ENCODE measurements around the gene SIAH3.

The SIAH3 gene

GRCh38 chr13:45744979-45745378 lies 106.6 kb downstream of the SIAH3 start:
- Mint-ChIP-seq H3K27ac (no peak overlapping the region), H3K4me3 (no peak overlapping the region), H3K27me3 (ENCODE audit: low read depth) (no peaks in the 10 kb centered on the region), H3K4me1 (ENCODE audit: low read depth) (no peaks in the 10 kb centered on the region), H3K9me3 (no peaks in the 10 kb centered on the region), H3K36me3 (ENCODE audit: low read depth) (no peaks in the 10 kb centered on the region)
- no peak for DNase-seq (ENCODE audit: low spot score)

- Mint-ChIP-seq H3K27ac (no peak overlapping the region), H3K4me3 (no peak overlapping the region), H3K9me3 (no peaks in the 10 kb centered on the region)
Measured at GRCh38 chr13:45742985-45743384, 108.6 kb downstream of the SIAH3 start.

GRCh38 chr13:45737571-45738017 lies 114.0 kb downstream of the SIAH3 start:
- no peak for DNase-seq (ENCODE audit: low spot score)
- Mint-ChIP-seq H3K36me3 (ENCODE audit: low read depth) (no peaks in the 10 kb centered on the region), H3K27me3 (ENCODE audit: low read depth) (peaks cover 3% of the 10 kb centered on the region), H3K9me3 (peaks cover 3% of the 10 kb centered on the region), H3K4me1 (ENCODE audit: low read depth) (peaks cover 4% of the 10 kb centered on the region), H3K27ac (no peak overlapping the region), H3K4me3 (no peak overlapping the region)

More at GRCh38 chr13:45742985-45743384, 108.6 kb downstream of the SIAH3 start:
- Mint-ChIP-seq H3K27me3 (ENCODE audit: low read depth) (no peaks in the 10 kb centered on the region), H3K4me1 (ENCODE audit: low read depth) (no peaks in the 10 kb centered on the region), H3K36me3 (ENCODE audit: low read depth) (no peaks in the 10 kb centered on the region)
- DNase-seq (ENCODE audit: low spot score): no peak

GRCh38 chr13:45733361-45733760 lies 118.2 kb downstream of the SIAH3 start:
- Mint-ChIP-seq H3K36me3 (ENCODE audit: low read depth) (no peaks in the 10 kb centered on the region), H3K4me3 (no peak overlapping the region), H3K27ac (no peak overlapping the region), H3K4me1 (ENCODE audit: low read depth) (peaks cover 4% of the 10 kb centered on the region), H3K9me3 (peaks cover 3% of the 10 kb centered on the region), H3K27me3 (ENCODE audit: low read depth) (peaks cover 7% of the 10 kb centered on the region)
- no peak for DNase-seq (ENCODE audit: low spot score)

GRCh38 chr13:45732916-45733315 lies 118.6 kb downstream of the SIAH3 start:
- H3K4me3 Mint-ChIP-seq: no peak overlapping the region
- no peak for DNase-seq (ENCODE audit: low spot score)
- H3K36me3 Mint-ChIP-seq (ENCODE audit: low read depth): no peaks in the 10 kb centered on the region
- H3K9me3 Mint-ChIP-seq: peaks cover 3% of the 10 kb centered on the region
- H3K27me3 Mint-ChIP-seq (ENCODE audit: low read depth): peaks cover 7% of the 10 kb centered on the region
- no peak overlapping the region for H3K27ac Mint-ChIP-seq
- H3K4me1 Mint-ChIP-seq (ENCODE audit: low read depth): peaks cover 4% of the 10 kb centered on the region

GRCh38 chr13:45731455-45731854 lies 120.1 kb downstream of the SIAH3 start:
- Mint-ChIP-seq H3K36me3 (ENCODE audit: low read depth) (no peaks in the 10 kb centered on the region), H3K4me3 (no peak overlapping the region), H3K4me1 (ENCODE audit: low read depth) (no peaks in the 10 kb centered on the region), H3K27ac (no peak overlapping the region), H3K27me3 (ENCODE audit: low read depth) (peaks cover 7% of the 10 kb centered on the region), H3K9me3 (peaks cover 3% of the 10 kb centered on the region)
- no peak for DNase-seq (ENCODE audit: low spot score)

- DNase-seq (ENCODE audit: low spot score): no peak
- H3K27ac Mint-ChIP-seq: no peak overlapping the region
- H3K4me1 Mint-ChIP-seq (ENCODE audit: low read depth): no peaks in the 10 kb centered on the region
- no peaks in the 10 kb centered on the region for H3K9me3 Mint-ChIP-seq
- H3K27me3 Mint-ChIP-seq (ENCODE audit: low read depth): peaks cover 4% of the 10 kb centered on the region
- H3K36me3 Mint-ChIP-seq (ENCODE audit: low read depth): no peaks in the 10 kb centered on the region
- no peak overlapping the region for H3K4me3 Mint-ChIP-seq
Measured at GRCh38 chr13:45728759-45729158, 122.8 kb downstream of the SIAH3 start.

Data from T-helper 2 cell treated with Interferon-gamma antibody and Interleukin-4, amounts not matched to agents 5 μg/mL and 100 μg/mL, for 36 hours (primary cell).